Stimulated activated CD4-positive, alpha-beta T cell treated with anti-CD3 and anti-CD28 coated beads, TNF-alpha, amount 100 ng/mL, for 48 hours (primary cell): ENCODE data around the gene ITGAL.
A peak's percentile ranks its signal among the peaks of the same experiment; 100 is the strongest.
"Not testable (repeated sequence)": the region's sequence is repeated elsewhere in the genome, so short reads cannot be mapped to it uniquely, and the experiment has no call there.

Experiments used
- DNase-seq, 3 donors: peaks; one replicate each; pipeline ENCODE4 v3.0.0-alpha.2; 2020; ENCODE audit warnings: low read depth in 3 of 3

The ITGAL gene

GRCh38 chr16:30457743-30458560 lies 14.6 kb upstream of the ITGAL start:
- no peak for DNase-seq

GRCh38 chr16:30458561-30459394 lies 13.8 kb upstream of the ITGAL start:
- peak; percentile 81 to 91 (median 84) for DNase-seq

GRCh38 chr16:30459456-30459855 lies 13.1 kb upstream of the ITGAL start:
- no peak for DNase-seq

GRCh38 chr16:30461426-30461825 lies 11.1 kb upstream of the ITGAL start:
- DNase-seq: not testable (repeated sequence)

DNA sequence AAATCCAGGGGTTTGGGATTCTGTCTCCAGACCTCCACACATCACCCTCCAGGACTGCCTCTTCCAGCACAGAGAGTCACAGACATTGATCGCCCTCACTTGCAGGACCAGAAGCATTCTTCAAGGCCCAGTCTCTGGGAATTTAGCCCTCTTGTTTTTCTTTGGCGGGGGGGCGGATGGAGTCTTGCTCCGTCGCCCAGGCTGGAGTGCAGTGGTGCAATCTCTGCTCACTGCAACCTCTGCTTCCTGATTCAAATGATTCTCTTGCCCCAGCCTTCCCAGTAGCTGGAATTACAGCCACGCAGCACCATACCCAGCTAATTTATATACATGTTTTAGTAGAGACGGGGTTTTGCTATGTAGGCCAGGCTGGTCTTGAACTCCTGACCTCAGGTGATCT lies 8.5 kb upstream of the ITGAL start:
- DNase-seq: no peak

DNA sequence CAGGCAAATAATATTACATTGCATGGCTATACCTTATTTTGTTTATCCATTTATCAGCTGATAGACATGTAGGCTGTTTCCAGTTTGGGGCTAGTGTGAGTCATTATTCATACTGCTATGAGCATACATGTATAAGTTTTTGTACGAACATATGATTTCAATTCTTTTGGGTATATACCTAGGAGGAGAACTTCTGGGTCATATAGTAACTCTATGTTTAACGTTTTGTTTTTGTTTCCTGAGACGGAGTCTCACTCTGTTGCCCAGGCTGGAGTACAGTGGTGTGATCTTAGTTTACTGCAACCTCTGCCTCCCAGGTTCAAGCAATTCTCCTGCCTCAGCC lies 2.4 kb upstream of the ITGAL start:
- DNase-seq: no peak

DNA sequence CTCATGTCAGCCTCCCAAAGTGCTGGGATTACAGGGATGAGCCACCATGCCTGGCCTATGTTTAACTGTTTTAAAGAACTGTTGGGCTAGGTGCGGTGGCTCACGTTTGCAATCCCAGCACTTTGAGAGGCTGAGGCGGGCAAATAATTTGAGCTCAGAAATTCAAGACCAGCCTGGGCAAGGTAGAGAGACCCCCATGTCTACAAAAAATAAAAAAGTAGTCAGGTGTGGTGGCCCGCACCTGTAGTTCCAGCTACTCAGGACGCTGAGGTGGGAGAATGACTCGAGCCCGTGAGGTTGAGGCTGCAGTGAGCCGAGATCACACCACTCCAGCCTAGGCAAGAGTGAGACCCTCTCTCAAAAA lies 1.9 kb upstream of the ITGAL start:
- no peak for DNase-seq

DNA sequence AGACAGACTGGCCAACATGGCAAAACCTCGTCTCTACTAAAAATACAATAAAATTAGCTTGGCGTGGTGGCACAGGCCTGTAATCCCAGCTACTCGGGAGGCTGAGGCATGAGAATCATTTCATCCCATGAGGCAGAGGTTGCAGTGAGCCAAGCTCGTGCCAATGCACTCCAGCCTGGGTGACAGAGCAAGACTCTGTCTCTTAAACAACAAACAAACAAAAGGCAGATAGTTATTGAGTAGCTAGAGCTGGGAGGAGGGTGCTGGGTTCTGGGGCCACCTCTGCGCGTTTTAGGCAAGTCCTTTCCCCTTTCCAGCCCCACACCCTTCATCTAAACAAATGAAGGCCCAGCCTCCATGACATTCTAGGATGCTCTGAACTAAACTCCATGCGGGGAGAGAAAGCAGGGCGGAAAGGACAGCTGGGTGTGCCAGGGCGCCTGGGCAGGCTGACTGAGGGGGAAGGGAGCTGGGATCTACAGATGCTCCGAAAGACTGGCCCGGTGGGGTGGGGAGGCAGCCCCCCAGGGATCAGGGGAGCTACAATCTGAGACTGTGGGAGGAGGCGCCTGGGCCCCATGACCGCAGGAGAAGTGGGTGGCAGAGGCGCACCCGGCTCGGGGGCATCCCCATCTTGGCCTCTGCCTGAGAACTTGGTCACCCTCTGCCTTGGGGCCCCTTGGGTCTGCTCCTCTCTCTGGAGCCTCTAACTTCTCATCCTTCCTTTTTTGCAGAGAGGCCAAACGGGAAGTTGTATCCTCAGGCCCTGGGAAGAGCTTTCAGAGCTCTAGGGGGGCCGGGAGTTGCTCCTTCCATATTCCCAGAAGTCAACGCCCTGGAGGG lies 910 bp downstream of the ITGAL start:
- DNase-seq: peak in 1 of 3 donors; percentile 63

GRCh38 chr16:30474074-30474452 lies 1.5 kb downstream of the ITGAL start:
- DNase-seq: no peak

- no peak for DNase-seq
Observed at GRCh38 chr16:30474684-30475083, 2.1 kb downstream of the ITGAL start.

DNA sequence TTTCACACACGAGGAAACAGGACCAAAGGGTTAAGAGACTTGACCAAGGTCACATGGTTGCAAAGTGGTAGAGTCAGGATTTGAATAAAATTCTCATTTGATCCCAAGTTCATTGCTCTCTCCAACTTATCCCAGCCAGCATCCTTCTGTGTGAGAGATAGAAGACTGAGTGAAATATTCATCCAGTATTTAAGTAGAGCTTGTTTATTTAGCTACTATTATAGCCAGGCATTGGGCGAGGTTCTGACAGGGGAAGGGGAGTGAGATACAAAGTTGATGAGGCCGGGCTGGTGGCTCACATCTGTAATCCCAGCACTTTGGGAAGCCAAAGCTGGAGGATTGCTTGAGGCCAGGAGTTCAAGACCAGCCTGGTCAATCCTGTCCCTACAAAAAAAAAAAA lies 4.4 kb downstream of the ITGAL start:
- DNase-seq: no peak

DNA sequence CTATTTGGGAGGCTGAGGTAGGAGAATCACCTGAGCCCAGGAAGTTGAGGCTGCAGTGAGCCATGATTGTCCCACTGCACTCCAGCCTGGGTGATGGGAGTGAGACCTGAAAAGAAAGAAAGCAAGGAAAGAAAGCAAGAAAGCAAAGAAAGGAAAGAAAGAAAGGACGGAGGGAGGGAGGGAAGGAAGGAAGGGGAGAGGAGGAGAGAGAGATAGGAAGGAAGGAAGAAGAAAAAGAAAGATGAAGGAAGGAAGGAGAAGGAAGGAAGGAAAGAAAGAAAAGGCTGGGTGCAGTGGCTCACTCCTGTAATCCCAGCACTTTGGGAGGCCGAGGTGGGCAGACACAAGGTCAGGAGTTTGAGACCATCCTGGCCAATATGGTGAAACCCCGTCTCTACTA lies 5.2 kb downstream of the ITGAL start:
- DNase-seq: not testable (repeated sequence)

- no peak for DNase-seq
Observed at GRCh38 chr16:30478766-30479478, 6.4 kb downstream of the ITGAL start.

DNA sequence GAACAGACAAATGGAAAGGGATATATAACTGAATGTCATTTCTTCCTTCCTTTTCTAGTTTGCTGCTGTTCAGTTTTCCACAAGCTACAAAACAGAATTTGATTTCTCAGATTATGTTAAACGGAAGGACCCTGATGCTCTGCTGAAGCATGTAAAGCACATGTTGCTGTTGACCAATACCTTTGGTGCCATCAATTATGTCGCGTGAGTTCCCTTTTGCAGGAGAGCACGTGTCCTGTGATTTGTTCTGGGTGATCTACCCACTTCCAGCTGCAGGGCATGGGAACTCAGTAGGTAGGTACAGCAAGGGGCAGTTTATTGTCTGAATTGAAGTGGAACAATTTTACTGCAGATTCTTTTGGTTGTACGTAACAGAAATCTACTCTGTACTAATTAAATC lies 8.8 kb downstream of the ITGAL start:
- no peak for DNase-seq

- DNase-seq: no peak
Observed at GRCh38 chr16:30482366-30482765, 9.8 kb downstream of the ITGAL start.

DNA sequence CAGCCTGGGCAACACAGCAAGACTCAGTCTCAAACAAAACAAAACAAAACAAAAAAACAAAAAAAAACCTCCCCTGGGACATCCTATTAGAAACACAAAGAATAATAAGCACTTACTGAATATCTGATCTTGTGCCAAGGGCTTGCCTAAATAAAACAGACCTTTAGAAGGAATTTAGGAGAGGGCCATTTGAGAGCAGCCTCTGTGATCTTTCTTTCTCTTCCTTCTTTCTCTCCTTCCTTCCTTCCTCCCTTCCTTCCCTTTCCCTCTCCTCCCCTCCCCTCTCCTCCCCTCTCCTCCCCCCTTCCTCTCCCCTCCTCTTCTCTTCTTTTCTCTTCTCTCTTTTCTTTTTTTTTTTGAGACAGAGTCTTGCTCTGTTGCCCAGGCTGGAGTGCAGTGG lies 12.3 kb downstream of the ITGAL start:
- no peak for DNase-seq

GRCh38 chr16:30485818-30486436 lies 13.4 kb downstream of the ITGAL start:
- no peak for DNase-seq

DNA sequence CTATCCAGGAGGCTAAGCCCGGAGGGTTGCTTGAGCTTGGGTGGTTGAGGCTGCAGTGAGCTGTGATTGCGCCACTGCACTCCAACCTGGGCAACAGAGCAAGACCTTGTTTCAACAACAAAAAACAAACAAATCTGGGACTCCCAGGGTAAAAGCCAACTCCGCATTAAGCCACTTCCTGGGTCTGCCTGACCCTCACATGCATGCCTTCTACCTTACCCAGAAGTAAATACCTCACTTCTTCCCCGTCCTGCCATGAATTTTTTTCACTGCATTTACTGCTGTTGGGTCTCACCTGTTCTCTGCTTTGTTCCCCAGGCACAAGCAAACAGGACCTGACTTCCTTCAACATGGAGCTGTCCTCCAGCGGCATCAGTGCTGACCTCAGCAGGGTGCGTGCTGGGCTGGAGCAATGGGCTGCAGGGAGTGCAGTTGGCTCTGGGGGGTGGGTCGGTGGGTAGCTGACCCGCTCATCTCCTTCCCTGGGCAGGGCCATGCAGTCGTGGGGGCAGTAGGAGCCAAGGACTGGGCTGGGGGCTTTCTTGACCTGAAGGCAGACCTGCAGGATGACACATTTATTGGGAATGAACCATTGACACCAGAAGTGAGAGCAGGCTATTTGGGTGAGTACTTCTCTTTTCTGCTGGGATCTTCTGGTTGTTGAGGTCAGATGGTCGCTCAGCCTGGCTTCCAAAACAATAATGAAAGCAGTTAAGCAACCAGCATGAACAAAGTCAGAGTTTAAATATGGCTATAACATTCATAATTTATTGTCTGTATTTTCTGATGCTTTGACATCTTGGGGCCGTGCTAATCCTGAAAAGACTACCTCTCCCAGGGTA lies 16.4 kb downstream of the ITGAL start:
- DNase-seq: no peak

DNA sequence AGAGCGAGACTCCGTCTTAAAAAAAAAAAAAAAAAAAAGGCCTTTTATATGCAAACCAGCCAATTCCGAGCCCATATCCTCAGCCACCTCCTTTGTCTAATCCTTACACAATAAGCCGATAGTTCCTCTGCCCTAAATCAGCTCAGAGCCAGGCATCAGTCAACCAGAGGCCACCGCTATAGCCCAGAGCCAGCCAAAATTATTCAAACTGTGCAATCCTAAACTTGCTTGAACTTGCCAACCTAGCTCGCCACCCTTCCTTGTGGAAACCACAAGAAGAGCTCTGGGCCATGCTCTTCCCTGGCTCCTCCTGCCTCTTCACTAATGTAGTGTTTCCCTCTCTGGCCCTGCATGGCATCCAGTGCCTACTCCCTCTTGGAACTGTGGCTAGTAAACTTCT lies 17.7 kb downstream of the ITGAL start:
- DNase-seq: no peak

DNA sequence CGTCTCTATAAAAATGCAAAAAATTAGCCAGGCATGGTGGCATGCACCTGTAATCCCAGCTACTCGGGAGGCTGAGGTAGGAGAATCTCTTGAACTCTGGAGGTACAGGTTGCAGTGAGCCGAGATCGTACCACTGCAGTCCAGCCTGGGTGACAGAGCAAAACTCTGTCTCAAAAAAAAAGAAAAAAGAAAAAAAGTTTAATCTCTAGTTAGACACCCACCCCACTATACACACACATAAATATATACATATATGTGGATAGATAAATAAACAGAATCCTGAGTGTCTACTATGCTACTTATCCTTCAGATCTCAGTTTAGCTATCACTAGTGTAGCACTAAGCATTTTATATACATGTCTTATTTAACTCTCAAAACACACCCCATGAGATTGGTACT lies 18.7 kb downstream of the ITGAL start:
- DNase-seq: no peak
